Stimulated activated CD4-positive, alpha-beta T cell treated with anti-CD3 and anti-CD28 coated beads, TNF-alpha, amount 100 ng/mL, for 4 hours (primary cell): ENCODE measurements around the gene EHHADH.

Experiments used
- DNase-seq, 3 experiments: peaks; one replicate each; pipeline ENCODE4 v3.0.0-alpha.2; 2020; ENCODE audit warnings: low read depth in 3 of 3

The EHHADH gene

DNA sequence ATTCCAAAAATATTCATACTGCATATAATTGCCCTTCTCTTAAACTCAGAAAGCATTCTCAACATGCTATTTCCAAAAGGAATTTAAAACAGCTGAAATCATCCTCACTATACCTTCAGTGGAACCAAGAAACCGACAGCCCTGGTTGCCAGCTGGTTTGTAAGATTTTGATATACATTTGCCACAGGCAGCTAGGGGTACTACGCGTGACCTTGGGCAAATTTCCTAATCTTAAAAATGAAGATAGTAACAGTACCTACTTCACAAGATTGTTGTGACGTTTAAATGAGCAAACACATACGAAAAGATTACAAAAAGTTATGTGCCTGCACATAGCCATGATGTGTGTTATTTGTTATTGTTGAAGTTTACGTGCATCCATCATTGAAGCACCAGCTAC lies 108.3 kb downstream of the EHHADH start:
- DNase-seq: no peak

DNA sequence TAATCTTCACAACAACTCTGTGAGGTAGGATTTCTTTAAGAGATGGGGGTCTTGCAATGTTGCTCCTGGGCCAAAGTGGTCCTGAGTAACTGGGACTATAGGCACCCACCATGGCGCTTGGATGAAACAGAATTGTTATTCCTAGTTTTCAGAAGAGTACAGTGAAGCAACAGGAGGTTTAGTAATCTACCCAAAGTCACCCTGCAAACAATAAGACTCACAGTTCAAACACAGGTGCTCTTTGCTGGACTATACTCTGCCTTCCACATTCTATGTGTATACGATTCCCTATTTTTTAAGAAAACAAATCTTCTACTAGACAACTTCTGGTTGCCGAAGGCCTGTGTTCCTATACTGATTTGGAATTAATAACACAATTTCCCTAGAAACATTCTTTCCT lies 109.1 kb downstream of the EHHADH start:
- DNase-seq: no peak
